Nephron (organoid): ENCODE data around the gene GALNT9.

ENCODE experiments used
- H3K27ac Mint-ChIP-seq, 3 experiments: 2 replicates each; pipeline ENCODE4 v1.8.0; 2020; ENCODE audit warnings: mixed read lengths in 3 of 3, mild to moderate bottlenecking in 2 of 3, moderate library complexity in 1 of 3
- H3K27me3 Mint-ChIP-seq: 2 replicates; pipeline ENCODE4 v1.8.0; 2021; ENCODE audit warnings: low read depth, mild to moderate bottlenecking, moderate library complexity, mixed read lengths
- H3K36me3 Mint-ChIP-seq: 2 replicates; pipeline ENCODE4 v1.8.0; 2020; ENCODE audit warnings: low read depth, mixed read lengths
- H3K4me1 Mint-ChIP-seq: 2 replicates; pipeline ENCODE4 v1.8.0; 2020; ENCODE audit warnings: mixed read lengths
- H3K4me3 Mint-ChIP-seq, 3 experiments: 2 replicates each; pipeline ENCODE4 v1.8.0; 2020; ENCODE audit warnings: mild to moderate bottlenecking in 3 of 3, mixed read lengths in 3 of 3, moderate library complexity in 2 of 3
- H3K9me3 Mint-ChIP-seq: 2 replicates; pipeline ENCODE4 v1.8.0; 2020; ENCODE audit warnings: mixed read lengths
- TF ChIP-seq, protein P1 (sequence below), 3 experiments: fragments of 200-600 bp; sonication (generic); IDR thresholded peaks; one replicate each; pipeline ENCODE4 v1.5.0; 2021; ENCODE audit warnings: antibody characterized with exemption in 3 of 3; ENCODE audit not compliant: unreplicated experiment in 3 of 3

Gene GALNT9

DNA sequence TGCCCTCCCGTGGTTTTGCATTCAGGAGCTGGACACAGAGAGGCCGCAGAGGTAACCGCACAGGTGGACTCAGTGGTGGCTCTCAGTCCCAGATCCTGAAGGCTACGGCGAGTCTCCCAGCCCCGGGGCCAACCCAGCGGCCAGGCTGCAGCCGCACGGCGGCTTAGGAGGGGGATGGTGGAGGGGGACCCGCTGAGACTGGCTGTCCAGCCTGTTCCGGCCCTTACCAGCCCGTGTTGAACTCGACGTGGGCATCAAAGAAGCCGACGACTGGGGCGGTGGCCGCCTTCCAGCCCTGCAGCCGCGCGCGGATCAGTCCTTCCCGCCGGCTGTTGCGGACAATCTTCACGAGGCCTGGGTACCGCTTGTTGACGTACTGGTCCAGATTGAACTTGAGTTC is 68.7 kb downstream of the GALNT9 start:
- no peak overlapping the region for H3K27ac Mint-ChIP-seq
- H3K4me3 Mint-ChIP-seq, result no peak overlapping the region
- H3K4me1 Mint-ChIP-seq, result peaks cover 4% of the 10 kb centered on the region
- TF ChIP-seq, protein P1, sequence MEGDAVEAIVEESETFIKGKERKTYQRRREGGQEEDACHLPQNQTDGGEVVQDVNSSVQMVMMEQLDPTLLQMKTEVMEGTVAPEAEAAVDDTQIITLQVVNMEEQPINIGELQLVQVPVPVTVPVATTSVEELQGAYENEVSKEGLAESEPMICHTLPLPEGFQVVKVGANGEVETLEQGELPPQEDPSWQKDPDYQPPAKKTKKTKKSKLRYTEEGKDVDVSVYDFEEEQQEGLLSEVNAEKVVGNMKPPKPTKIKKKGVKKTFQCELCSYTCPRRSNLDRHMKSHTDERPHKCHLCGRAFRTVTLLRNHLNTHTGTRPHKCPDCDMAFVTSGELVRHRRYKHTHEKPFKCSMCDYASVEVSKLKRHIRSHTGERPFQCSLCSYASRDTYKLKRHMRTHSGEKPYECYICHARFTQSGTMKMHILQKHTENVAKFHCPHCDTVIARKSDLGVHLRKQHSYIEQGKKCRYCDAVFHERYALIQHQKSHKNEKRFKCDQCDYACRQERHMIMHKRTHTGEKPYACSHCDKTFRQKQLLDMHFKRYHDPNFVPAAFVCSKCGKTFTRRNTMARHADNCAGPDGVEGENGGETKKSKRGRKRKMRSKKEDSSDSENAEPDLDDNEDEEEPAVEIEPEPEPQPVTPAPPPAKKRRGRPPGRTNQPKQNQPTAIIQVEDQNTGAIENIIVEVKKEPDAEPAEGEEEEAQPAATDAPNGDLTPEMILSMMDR (IDR thresholded peaks at IDR 0.05; ENCODE audit: unreplicated experiment in 3 of 3), result no peak
- peaks cover 40% of the 10 kb centered on the region for H3K27me3 Mint-ChIP-seq
- no peaks in the 10 kb centered on the region for H3K36me3 Mint-ChIP-seq
- H3K9me3 Mint-ChIP-seq, result no peaks in the 10 kb centered on the region

DNA sequence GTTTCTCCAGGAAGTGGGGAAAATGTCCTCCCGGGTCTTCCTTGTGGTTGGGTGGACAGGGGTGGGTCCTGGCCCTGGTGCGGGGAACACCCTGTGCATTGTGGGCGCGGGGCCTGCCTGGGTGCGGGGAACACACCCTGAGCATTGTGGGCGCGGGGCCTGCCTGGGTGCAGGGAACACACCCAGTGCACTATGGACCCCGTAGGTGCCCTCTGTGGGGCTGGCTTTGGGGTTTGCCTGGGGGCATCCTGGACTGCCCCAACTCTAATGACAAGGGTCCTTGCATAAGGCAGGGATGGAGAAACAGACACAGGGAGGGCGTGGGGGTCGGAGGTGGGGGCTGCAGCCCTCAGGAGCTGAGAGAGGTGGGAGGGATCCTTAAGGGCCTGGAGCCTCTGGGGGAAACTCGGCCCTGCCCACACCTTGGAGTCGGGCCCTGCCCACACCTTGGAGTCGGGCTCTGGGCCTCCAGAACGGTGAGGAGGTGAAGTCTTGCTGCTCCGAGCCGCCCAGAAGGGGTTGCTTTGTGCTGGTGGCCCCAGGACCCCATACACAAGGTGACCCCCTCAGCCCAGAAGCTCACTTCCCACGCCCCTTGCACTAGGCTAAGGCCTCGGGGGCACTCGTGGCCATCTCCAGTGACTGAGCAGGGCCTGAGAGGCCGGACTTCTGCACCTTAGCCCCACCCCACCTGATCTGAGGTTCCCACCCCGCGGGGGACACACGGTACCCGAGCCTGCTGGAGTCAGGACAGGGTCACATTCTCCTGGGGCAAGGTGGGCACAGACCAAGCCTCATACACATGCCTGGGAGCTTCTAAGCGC is 69.3 kb downstream of the GALNT9 start:
- H3K4me1 Mint-ChIP-seq, result peaks cover 8% of the 10 kb centered on the region
- H3K36me3 Mint-ChIP-seq, result no peaks in the 10 kb centered on the region
- H3K4me3 Mint-ChIP-seq, result no peak overlapping the region
- TF ChIP-seq, protein P1 (IDR thresholded peaks at IDR 0.05; ENCODE audit: unreplicated experiment in 3 of 3), result no peak
- no peak overlapping the region for H3K27ac Mint-ChIP-seq
- peaks cover 40% of the 10 kb centered on the region for H3K27me3 Mint-ChIP-seq
- no peaks in the 10 kb centered on the region for H3K9me3 Mint-ChIP-seq

DNA sequence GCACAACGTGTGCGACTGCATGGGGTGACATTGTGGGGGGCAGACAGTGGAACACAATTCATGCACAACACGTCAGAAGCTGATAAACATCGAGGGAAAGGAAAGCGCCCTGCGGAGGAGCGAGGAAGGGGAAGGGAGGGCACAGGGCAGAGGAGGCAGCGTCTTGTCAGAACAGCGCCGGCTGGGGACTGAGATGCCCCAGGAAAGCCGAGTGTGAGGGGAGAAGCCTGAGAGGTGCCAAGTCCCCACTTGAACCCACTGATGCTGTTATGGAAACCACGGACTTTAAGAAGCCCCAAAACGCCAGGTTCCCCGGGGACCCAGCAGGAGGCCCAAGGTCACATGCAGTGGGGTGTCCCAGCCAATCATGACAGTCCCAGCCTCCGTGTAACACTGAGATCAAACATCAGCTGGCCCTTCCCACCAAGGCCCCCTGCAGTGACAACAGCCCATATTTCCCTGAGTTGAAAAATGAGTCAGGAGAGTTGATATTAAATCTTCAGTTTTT is 70.0 kb downstream of the GALNT9 start:
- H3K4me1 Mint-ChIP-seq, result peaks cover 12% of the 10 kb centered on the region
- peaks cover 39% of the 10 kb centered on the region for H3K27me3 Mint-ChIP-seq
- TF ChIP-seq, protein P1 (IDR thresholded peaks at IDR 0.05; ENCODE audit: unreplicated experiment in 3 of 3), result no peak
- H3K9me3 Mint-ChIP-seq, result no peaks in the 10 kb centered on the region
- H3K27ac Mint-ChIP-seq, result no peak overlapping the region
- no peak overlapping the region for H3K4me3 Mint-ChIP-seq
- H3K36me3 Mint-ChIP-seq, result no peaks in the 10 kb centered on the region

DNA sequence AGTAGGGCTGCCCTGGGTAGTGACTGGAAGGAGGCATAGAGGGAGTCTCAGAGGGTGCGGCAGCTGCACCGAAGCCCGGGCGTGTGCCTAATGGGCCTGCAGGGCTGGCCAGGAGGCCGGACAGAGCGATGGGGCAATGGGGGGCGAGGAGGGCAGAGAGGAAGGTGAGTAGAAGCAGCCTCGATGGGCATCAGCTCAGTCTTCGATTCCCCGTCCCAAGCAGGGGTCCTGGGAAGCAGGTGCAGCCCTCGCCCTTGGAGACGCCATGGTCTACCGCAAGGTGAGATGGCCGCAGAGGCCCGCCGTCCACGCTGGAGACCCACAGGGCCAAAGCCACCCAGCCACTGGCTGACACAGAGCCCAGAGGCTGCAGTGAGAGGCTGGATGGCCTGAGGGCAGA is 70.8 kb downstream of the GALNT9 start:
- TF ChIP-seq, protein P1 (IDR thresholded peaks at IDR 0.05; ENCODE audit: unreplicated experiment in 3 of 3), result no peak
- Mint-ChIP-seq H3K36me3 (no peaks in the 10 kb centered on the region), H3K27ac (no peak overlapping the region), H3K27me3 (peaks cover 45% of the 10 kb centered on the region), H3K4me3 (no peak overlapping the region), H3K4me1 (peaks cover 15% of the 10 kb centered on the region), H3K9me3 (no peaks in the 10 kb centered on the region)

DNA sequence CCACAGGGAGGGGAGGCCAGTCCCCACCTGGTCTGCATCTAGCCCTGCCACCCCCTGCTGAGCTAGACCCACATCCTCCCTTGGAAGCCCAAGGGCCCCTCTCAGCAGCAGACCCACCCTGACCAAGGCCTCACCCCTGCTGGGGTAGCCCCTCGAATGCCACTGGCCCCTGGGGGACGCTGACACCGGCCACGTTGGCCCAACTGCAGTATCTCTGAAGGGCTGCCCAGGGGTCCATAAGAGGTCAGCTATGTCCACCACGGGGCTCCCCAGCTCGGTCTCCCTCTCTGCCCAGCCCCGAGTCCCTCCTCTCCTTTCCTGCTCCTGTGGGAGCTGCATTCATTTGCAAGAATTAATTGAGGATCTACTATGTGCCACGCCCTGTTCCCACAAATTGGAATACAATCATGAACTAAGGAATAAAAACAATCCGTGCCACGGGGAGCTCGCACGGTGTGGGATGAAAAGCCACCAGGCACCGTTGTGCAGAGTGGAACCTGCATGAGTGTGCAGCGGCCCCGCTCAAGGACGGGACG is 71.4 kb downstream of the GALNT9 start:
- TF ChIP-seq, protein P1 (IDR thresholded peaks at IDR 0.05; ENCODE audit: unreplicated experiment in 3 of 3), result no peak
- no peak overlapping the region for H3K27ac Mint-ChIP-seq
- H3K9me3 Mint-ChIP-seq, result no peaks in the 10 kb centered on the region
- H3K4me3 Mint-ChIP-seq, result no peak overlapping the region
- no peaks in the 10 kb centered on the region for H3K36me3 Mint-ChIP-seq
- peaks cover 15% of the 10 kb centered on the region for H3K4me1 Mint-ChIP-seq
- H3K27me3 Mint-ChIP-seq, result peaks cover 45% of the 10 kb centered on the region
